Measurements from ENCODE around the gene PPP1R1B. TPM values are rescaled to one million over a fixed set of nuclear protein-coding genes. Genes with fewer than 3 reads are reported as not detected.

PPP1R1B gene
- polyA plus RNA-seq, 1 donor (not counting 4 experiments of a cell fraction or from before 2014, with no cell fraction given), result 0.18 TPM

- no peak overlapping the region for H3K4me2 ChIP-seq (ENCODE audit: control insufficient read depth, extremely low read depth, insufficient read depth, low read depth, low read length)
- peaks cover 0 to 3% of the 10 kb centered on the region in 2 experiments for H3K36me3 ChIP-seq (ENCODE audit: control insufficient read depth in 2 of 2, extremely low read depth in 1 of 2, insufficient read depth in 2 of 2, low read length in 2 of 2)
- TF ChIP-seq CTCF (optimal IDR thresholded peaks at IDR 0.05 in 1 of 3, IDR thresholded peaks at IDR 0.05 in 1 of 3, conservative IDR thresholded peaks at IDR 0.05 in 1 of 3; ENCODE audit: extremely low read depth in 1 of 3, insufficient read depth in 2 of 3, low read length in 3 of 3) (no peak), EZH2 (IDR thresholded peaks at IDR 0.05; ENCODE audit: low read length) (no peak)
- no peak for DNase-seq (ENCODE audit: low read depth, low spot score)
- H2AFZ ChIP-seq (ENCODE audit: control insufficient read depth, low read length), result no peak overlapping the region
- H3K4me3 ChIP-seq (ENCODE audit: control insufficient read depth in 2 of 3, extremely low read depth in 1 of 3, insufficient read depth in 2 of 3, low read depth in 1 of 3, low read length in 3 of 3), result no peak overlapping the region
- H3K27me3 ChIP-seq (ENCODE audit: control insufficient read depth, extremely low read depth, insufficient read depth, low read length), result no peaks in the 10 kb centered on the region
- H3K27ac ChIP-seq (ENCODE audit: control insufficient read depth, insufficient read depth, low read length), result no peak overlapping the region
- dilution Hi-C loops (cut with MboI; ENCODE audit: extremely low pct_ligation_motif_present, low sequenced_read_pairs), result no loop called here
- peaks cover 10% of the 10 kb centered on the region for H4K20me1 ChIP-seq (ENCODE audit: control insufficient read depth, extremely low read depth, insufficient read depth, low read length)
- H3K9me1 ChIP-seq (ENCODE audit: control insufficient read depth, extremely low read depth, insufficient read depth, low read length), result peaks cover 3% of the 10 kb centered on the region
- H3K9ac ChIP-seq (ENCODE audit: control insufficient read depth, extremely low read depth, insufficient read depth, low read length), result no peak overlapping the region
- H3K79me2 ChIP-seq (ENCODE audit: control insufficient read depth, insufficient read depth, low read length), result peaks cover 41% of the 10 kb centered on the region
- no peaks in the 10 kb centered on the region for H3K9me3 ChIP-seq (ENCODE audit: control insufficient read depth, low read depth, low read length)
- no peak for FAIRE-seq
- peaks cover 16% of the 10 kb centered on the region for H3K4me1 ChIP-seq (ENCODE audit: control insufficient read depth, extremely low read depth, insufficient read depth, low read length)
Observed at GRCh38 chr17:39643271-39643670, 16.5 kb downstream of the PPP1R1B start.

- H3K79me2 ChIP-seq (ENCODE audit: control insufficient read depth, insufficient read depth, low read length), result peaks cover 23% of the 10 kb centered on the region
- H3K27me3 ChIP-seq (ENCODE audit: control insufficient read depth, extremely low read depth, insufficient read depth, low read length), result no peaks in the 10 kb centered on the region
- H3K9ac ChIP-seq (ENCODE audit: control insufficient read depth, extremely low read depth, insufficient read depth, low read length), result no peak overlapping the region
- H3K4me1 ChIP-seq (ENCODE audit: control insufficient read depth, extremely low read depth, insufficient read depth, low read length), result peaks cover 13% of the 10 kb centered on the region
- peaks cover 10% of the 10 kb centered on the region for H4K20me1 ChIP-seq (ENCODE audit: control insufficient read depth, extremely low read depth, insufficient read depth, low read length)
- DNase-seq (ENCODE audit: low read depth, low spot score) (no peak), FAIRE-seq (no peak)
- no peak overlapping the region for H3K4me3 ChIP-seq (ENCODE audit: control insufficient read depth in 2 of 3, extremely low read depth in 1 of 3, insufficient read depth in 2 of 3, low read depth in 1 of 3, low read length in 3 of 3)
- no peak overlapping the region for H3K4me2 ChIP-seq (ENCODE audit: control insufficient read depth, extremely low read depth, insufficient read depth, low read depth, low read length)
- H2AFZ ChIP-seq (ENCODE audit: control insufficient read depth, low read length), result no peak overlapping the region
- peaks cover 0 to 3% of the 10 kb centered on the region in 2 experiments for H3K36me3 ChIP-seq (ENCODE audit: control insufficient read depth in 2 of 2, extremely low read depth in 1 of 2, insufficient read depth in 2 of 2, low read length in 2 of 2)
- H3K27ac ChIP-seq (ENCODE audit: control insufficient read depth, insufficient read depth, low read length), result no peak overlapping the region
- dilution Hi-C loops (cut with MboI; ENCODE audit: extremely low pct_ligation_motif_present, low sequenced_read_pairs), result no loop called here
- peaks cover 3% of the 10 kb centered on the region for H3K9me1 ChIP-seq (ENCODE audit: control insufficient read depth, extremely low read depth, insufficient read depth, low read length)
- no peaks in the 10 kb centered on the region for H3K9me3 ChIP-seq (ENCODE audit: control insufficient read depth, low read depth, low read length)
- no peak for TF ChIP-seq EZH2 (IDR thresholded peaks at IDR 0.05; ENCODE audit: low read length)
Observed at GRCh38 chr17:39647256-39647655, 20.5 kb downstream of the PPP1R1B start.
